IMR-90 (cell line): ENCODE measurements around the gene VAMP8. TPM values are rescaled to one million over a fixed set of nuclear protein-coding genes. Genes with fewer than 3 reads are reported as not detected.
A peak's percentile ranks its signal among the peaks of the same experiment; 100 is the strongest.

Source experiments
- ATAC-seq: fragments of 200-7000 bp; cut with Tn5 transposase; 2 replicates; pipeline ENCODE4 v1.9.1; 2020; ENCODE audit warnings: low read depth, mild to moderate bottlenecking, moderate library complexity
- BruUV-seq: library from RNA; stranded (reverse); fragments of 400-500 nt; replicated peaks from 2 replicates; lab custom pipeline; 2021; lab: Mats Ljungman, UMichigan
- CTCF ChIA-PET: fragments of 300-600 bp; formaldehyde crosslinking; extraction: SDS; loops from one replicate; lab custom pipeline; 2021; ENCODE audit warnings: antibody characterized with exemption; lab: Yijun Ruan, JAX
- POLR2A ChIA-PET: fragments of 300-600 bp; sonication (Branson Sonifier 250); formaldehyde crosslinking; loops from one replicate; lab custom pipeline; 2022; ENCODE audit warnings: antibody characterized with exemption; ENCODE audit not compliant: unreplicated experiment; lab: Charles Lee
- DNase-seq: peaks from one replicate; pipeline ENCODE4 v3.0.0; 2013
- H2AFZ ChIP-seq: replicated peaks from 2 replicates; pipeline ENCODE3; 2013; ENCODE audit warnings: low read length, mild to moderate bottlenecking; ENCODE audit not compliant: poor library complexity
- H2AK5ac ChIP-seq: 2 replicates; pipeline ENCODE4 v1.6.1; 2013; ENCODE audit warnings: low read depth, low read length, inconsistent platforms
- H2AK9ac ChIP-seq: replicated peaks from 2 replicates; pipeline ENCODE3; 2013; ENCODE audit warnings: mild to moderate bottlenecking, low read depth, low read length, moderate library complexity; ENCODE audit not compliant: poor library complexity
- H2BK120ac ChIP-seq: 2 replicates; pipeline ENCODE4 v1.6.1; 2013; ENCODE audit warnings: low read depth, low read length, inconsistent platforms
- H2BK15ac ChIP-seq: 3 replicates; pipeline ENCODE4 v1.6.1; 2013; ENCODE audit warnings: low read depth, low read length, inconsistent platforms
- H2BK20ac ChIP-seq: 2 replicates; pipeline ENCODE4 v1.6.1; 2013; ENCODE audit warnings: low read depth, mild to moderate bottlenecking, inconsistent platforms, low read length, moderate library complexity
- H2BK5ac ChIP-seq: 2 replicates; pipeline ENCODE4 v1.6.1; 2013; ENCODE audit warnings: mild to moderate bottlenecking, low read depth, low read length, inconsistent platforms; ENCODE audit not compliant: poor library complexity, severe bottlenecking
- H3K14ac ChIP-seq: replicated peaks from 2 replicates; pipeline ENCODE4 v1.6.1; 2013; ENCODE audit warnings: low read depth, low read length, inconsistent platforms
- H3K18ac ChIP-seq: 2 replicates; pipeline ENCODE4 v1.6.1; 2013; ENCODE audit warnings: low read depth, low read length, control low read depth
- H3K23ac ChIP-seq: 2 replicates; pipeline ENCODE4 v1.6.1; 2013; ENCODE audit warnings: low read depth, low read length, inconsistent platforms
- H3K27ac ChIP-seq: 2 replicates; pipeline ENCODE4 v1.5.1; 2013; ENCODE audit warnings: mild to moderate bottlenecking, control low read depth, low read length; ENCODE audit not compliant: insufficient read depth
- H3K27me3 ChIP-seq: 2 replicates; pipeline ENCODE4 v1.6.1; 2013; ENCODE audit warnings: low read length; ENCODE audit not compliant: control insufficient read depth, insufficient read depth
- H3K36me3 ChIP-seq: 2 replicates; pipeline ENCODE4 v1.6.1; 2013; ENCODE audit warnings: low read length, mixed read lengths; ENCODE audit not compliant: control insufficient read depth, insufficient read depth
- H3K4ac ChIP-seq: 2 replicates; pipeline ENCODE4 v1.6.1; 2013; ENCODE audit warnings: low read depth, low read length, inconsistent platforms
- H3K4me1 ChIP-seq: 2 replicates; pipeline ENCODE4 v1.6.1; 2013; ENCODE audit warnings: low read length, mixed read lengths; ENCODE audit not compliant: control insufficient read depth, insufficient read depth
- H3K4me2 ChIP-seq: 2 replicates; pipeline ENCODE4 v1.6.1; 2013; ENCODE audit warnings: low read depth, mild to moderate bottlenecking, control low read depth, low read length, moderate library complexity
- H3K4me3 ChIP-seq: 2 replicates; pipeline ENCODE4 v1.5.1; 2013; ENCODE audit warnings: low read depth, mild to moderate bottlenecking, control low read depth, low read length, moderate library complexity; ENCODE audit not compliant: insufficient read depth
- H3K56ac ChIP-seq: 2 replicates; pipeline ENCODE4 v1.6.1; 2013; ENCODE audit warnings: low read length, inconsistent platforms; ENCODE audit not compliant: insufficient read depth; ENCODE audit errors: extremely low read depth
- H3K79me1 ChIP-seq, 2 experiments: 2 replicates each; pipeline ENCODE4 v1.6.1; 2013; ENCODE audit warnings: low read length in 2 of 2, inconsistent platforms in 1 of 2, low read depth in 1 of 2
- H3K9ac ChIP-seq: 2 replicates; pipeline ENCODE4 v1.6.1; 2013; ENCODE audit warnings: low read depth, low read length, control low read depth
- H3K9me1 ChIP-seq: 2 replicates; pipeline ENCODE4 v1.6.1; 2013; ENCODE audit warnings: low read length, inconsistent platforms; ENCODE audit not compliant: insufficient read depth
- H3K9me3 ChIP-seq: 2 replicates; pipeline ENCODE4 v1.6.1; 2013; ENCODE audit warnings: low read length; ENCODE audit not compliant: control insufficient read depth, insufficient read depth
- H4K20me1 ChIP-seq: 2 replicates; pipeline ENCODE4 v1.6.1; 2013; ENCODE audit warnings: low read length, inconsistent platforms; ENCODE audit not compliant: insufficient read depth
- H4K5ac ChIP-seq: 2 replicates; pipeline ENCODE4 v1.6.1; 2013; ENCODE audit warnings: mild to moderate bottlenecking, low read depth, low read length, control low read depth
- H4K8ac ChIP-seq, 2 experiments: 2 replicates each; pipeline ENCODE4 v1.6.1; 2013; ENCODE audit warnings: low read depth in 2 of 2, low read length in 2 of 2, control low read depth in 1 of 2, inconsistent platforms in 1 of 2
- H4K91ac ChIP-seq: 2 replicates; pipeline ENCODE4 v1.6.1; 2013; ENCODE audit warnings: low read depth, low read length, inconsistent platforms; ENCODE audit not compliant: insufficient read depth
- RFX5 ChIP-seq: IDR thresholded peaks from 2 replicates; pipeline ENCODE4 v1.8.0; 2012; ENCODE audit warnings: low read depth, mild to moderate bottlenecking, low read length, moderate library complexity
- SMC3 ChIP-seq: fragments of 150-350 bp; IDR thresholded peaks from 2 replicates; pipeline ENCODE4 v1.6.1; 2016; ENCODE audit warnings: low read depth, mild to moderate bottlenecking, antibody characterized with exemption, low read length, moderate library complexity
- WGBS, 2 experiments: methylation state at CpG; one replicate each; pipeline versions ENCODE4 v1.1.5 to v1.1.7; 2013; ENCODE audit warnings: missing lambda C conversion rate in 2 of 2; ENCODE audit not compliant: insufficient read length in 1 of 2; ENCODE audit errors: extremely low coverage in 2 of 2; 5-methylcytosine and 5-hydroxymethylcytosine counted together
- dilution Hi-C: fragments of 300-500 bp; cut with HindIII; formaldehyde crosslinking; loops from one replicate; pipeline ENCODE4 v1.14.3; 2018; ENCODE audit warnings: low sequenced_read_pairs; ENCODE audit not compliant: unreplicated experiment
- in situ Hi-C: fragments of 300-500 bp; cut with MboI; formaldehyde crosslinking; loops from 3 replicates; pipeline ENCODE4 v1.14.3; 2019; ENCODE audit warnings: low sequenced_read_pairs, inconsistent platforms, mixed read lengths
- intact Hi-C: fragments of 100-400 bp; cut with micrococcal nuclease; formaldehyde crosslinking; loops from 2 replicates; pipeline ENCODE4 v1.10.0; 2022
- polyA plus RNA-seq, 3 experiments: library from polyadenylated mRNA; depleted of rRNA; stranded (reverse); fragments of >200 nt; gene quantifications; 2 replicates each; pipeline ENCODE4 v1.2.3, GENCODE V29; 2012; ENCODE audit warnings: low replicate concordance in 1 of 3
- total RNA-seq: library from RNA; depleted of rRNA; stranded (reverse); fragments of >200 nt; gene quantifications from 2 replicates; pipeline ENCODE4 v1.2.3, GENCODE V29; 2012
- TF ChIP-seq, protein P1 (sequence below): fragments of 150-350 bp; IDR thresholded peaks from 2 replicates; pipeline ENCODE4 v1.6.1; 2017; ENCODE audit warnings: mild to moderate bottlenecking, antibody characterized with exemption, low read length, low read depth

Gene VAMP8
- total and polyA plus RNA-seq, 2 of the 4 experiments (the other 2 are of a cell fraction) = 0.90 to 1.9 TPM

DNA sequence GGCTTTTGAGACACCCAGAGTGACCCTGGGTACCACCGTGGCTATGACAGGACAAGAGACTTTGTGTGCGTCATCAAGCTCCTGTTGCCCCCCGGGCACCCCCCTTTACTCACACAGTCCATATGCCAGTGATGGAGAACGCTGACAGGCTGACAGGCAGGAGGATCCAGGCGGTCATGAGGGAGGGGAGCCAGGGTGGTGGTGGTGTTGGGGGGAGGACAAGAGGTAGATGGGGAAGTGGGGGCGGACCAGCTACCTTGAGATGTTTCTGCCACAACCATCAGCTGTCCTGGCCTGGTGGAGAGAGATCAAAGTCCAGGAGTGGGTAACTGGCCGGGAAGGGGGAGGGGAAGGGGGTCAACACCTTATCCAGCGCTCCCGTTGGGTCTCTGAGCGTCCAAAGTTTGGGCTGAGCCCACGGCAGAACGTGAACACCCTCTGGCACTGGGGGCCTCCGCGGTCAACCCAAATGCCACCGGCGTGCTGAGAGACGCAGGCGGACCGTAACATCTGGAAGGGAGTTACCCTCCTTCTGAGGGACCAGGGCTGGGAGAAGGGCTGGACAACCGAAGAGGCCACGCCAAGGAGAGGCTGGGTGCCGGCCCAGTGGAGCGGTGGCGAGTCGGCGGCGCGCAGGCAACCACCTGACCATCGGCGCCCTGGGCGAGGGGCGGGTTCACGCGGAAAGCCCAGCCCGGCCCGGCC lies 24.5 kb downstream of the VAMP8 start:
- TF ChIP-seq, protein P1, sequence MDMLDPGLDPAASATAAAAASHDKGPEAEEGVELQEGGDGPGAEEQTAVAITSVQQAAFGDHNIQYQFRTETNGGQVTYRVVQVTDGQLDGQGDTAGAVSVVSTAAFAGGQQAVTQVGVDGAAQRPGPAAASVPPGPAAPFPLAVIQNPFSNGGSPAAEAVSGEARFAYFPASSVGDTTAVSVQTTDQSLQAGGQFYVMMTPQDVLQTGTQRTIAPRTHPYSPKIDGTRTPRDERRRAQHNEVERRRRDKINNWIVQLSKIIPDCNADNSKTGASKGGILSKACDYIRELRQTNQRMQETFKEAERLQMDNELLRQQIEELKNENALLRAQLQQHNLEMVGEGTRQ = peak; percentile 40
- TF ChIP-seq RFX5 (no peak), SMC3 (no peak)
- 4% methylated on average over 24 of the region's 36 CpGs; no CpG with 5 or more reads in 1 of the 2 experiments for WGBS, 2 experiments
- Histone ChIP-seq H4K91ac (peak overlapping the region; percentile 41; the same call in 1 of the 2 replicates), H4K20me1 (peaks cover 18% of the 10 kb centered on the region), H2BK15ac (peak overlapping the region; percentile 15; the same call in 1 of the 3 replicates), H4K8ac (peak overlapping the region; percentile 67 to 72; a peak in 3 of 4 replicates), H3K9ac (peak overlapping the region; percentile 82), H2BK20ac (no peak overlapping the region), H3K9me3 (no peaks in the 10 kb centered on the region), H2AFZ (peak overlapping the region; percentile 94), H2AK5ac (peak overlapping the region; percentile 85), H3K23ac (peak overlapping the region; percentile 97), H3K9me1 (peaks cover 24% of the 10 kb centered on the region), H3K14ac (peak overlapping the region; percentile 64), H2BK120ac (peak overlapping the region; percentile 47), H3K4ac (peak overlapping the region; percentile 80), H3K18ac (no peak overlapping the region; the same call in 1 of the 2 replicates), H3K36me3 (peaks cover 22% of the 10 kb centered on the region), H3K4me2 (peak overlapping the region; percentile 77), H3K4me1 (peaks cover 25% of the 10 kb centered on the region), H3K27ac (peak overlapping the region; percentile 65), H2BK5ac (peak overlapping the region; percentile 41), H4K5ac (peak overlapping the region; percentile 36), H3K4me3 (peak overlapping the region; percentile 99), H3K27me3 (no peaks in the 10 kb centered on the region), H3K56ac (peak overlapping the region; percentile 38; the same call in 1 of the 2 replicates), H3K79me1 (peaks cover 15 to 68% of the 10 kb centered on the region in 2 experiments; a peak in 3 of 4 replicates), H2AK9ac (peak overlapping the region; percentile 96)
- in situ Hi-C loops = no loop called here
- CTCF ChIA-PET = no interaction called here
- DNase-seq (no peak), ATAC-seq (peak; percentile 52)
- BruUV-seq = no TSS peak
- intact Hi-C loops = loop anchor here (5.0 kb wide), 1 partner anchor 40 kb away; the partner anchor contains the start of gene GGCX
- POLR2A ChIA-PET = no interaction called here
- dilution Hi-C loops = no loop called here
